ENCODE data around the gene CT47C1.
A peak's percentile ranks its signal among the peaks of the same experiment; 100 is the strongest.
"Not testable (repeated sequence)": the region's sequence is repeated elsewhere in the genome, so short reads cannot be mapped to it uniquely, and the experiment has no call there.

Gene CT47C1

GRCh38 chrX:119072744-119073143, at the start of gene CT47C1:
Gene CT47C1 (plus strand): TSS chrX:119072993. CDS start chrX:119073226, 233 bp downstream.
- DNase-seq: no peak

DNA sequence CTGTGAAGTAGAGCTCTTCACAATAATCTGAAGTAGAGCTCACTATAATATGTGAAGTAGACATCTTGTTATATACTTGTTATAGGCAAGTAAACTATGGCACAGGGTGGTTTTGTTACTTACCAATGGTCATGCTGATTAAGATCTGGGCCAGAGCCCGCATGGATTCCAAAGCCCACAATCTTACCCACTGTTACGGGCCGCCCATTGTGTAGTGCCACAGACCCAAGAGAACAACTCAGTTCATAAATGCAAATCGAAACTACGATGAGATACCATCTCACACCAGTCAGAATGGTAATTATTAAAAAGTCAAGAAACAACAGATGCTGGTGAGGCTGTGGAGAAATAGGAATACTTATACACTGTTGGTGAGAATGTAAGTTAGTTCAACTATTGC, 46.9 kb upstream of the CT47C1 start:
- no peak for DNase-seq

DNA sequence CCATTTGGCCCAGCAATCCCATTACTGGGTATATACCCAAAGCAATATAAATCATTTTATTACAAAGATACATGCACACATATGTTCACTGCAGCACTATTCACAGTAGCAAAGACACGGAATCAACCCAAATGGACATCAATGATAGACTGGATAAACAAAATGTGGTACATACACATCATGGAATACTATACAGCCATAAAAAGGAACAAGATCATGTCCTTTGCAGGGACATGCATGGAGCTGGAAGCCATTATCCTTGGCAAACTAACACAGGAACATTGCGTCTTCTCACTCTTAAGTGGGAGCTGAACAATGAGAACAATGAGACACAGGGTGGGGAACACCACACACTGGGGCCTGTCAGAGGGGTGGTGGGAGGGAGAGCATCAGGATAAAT, 46.4 kb upstream of the CT47C1 start:
- not testable (repeated sequence) for DNase-seq

GRCh38 chrX:119027960-119028732, 44.6 kb upstream of the CT47C1 start:
- not testable (repeated sequence) for DNase-seq

- no peak for DNase-seq
Observed at GRCh38 chrX:119028733-119029330, 44.0 kb upstream of the CT47C1 start.

DNA sequence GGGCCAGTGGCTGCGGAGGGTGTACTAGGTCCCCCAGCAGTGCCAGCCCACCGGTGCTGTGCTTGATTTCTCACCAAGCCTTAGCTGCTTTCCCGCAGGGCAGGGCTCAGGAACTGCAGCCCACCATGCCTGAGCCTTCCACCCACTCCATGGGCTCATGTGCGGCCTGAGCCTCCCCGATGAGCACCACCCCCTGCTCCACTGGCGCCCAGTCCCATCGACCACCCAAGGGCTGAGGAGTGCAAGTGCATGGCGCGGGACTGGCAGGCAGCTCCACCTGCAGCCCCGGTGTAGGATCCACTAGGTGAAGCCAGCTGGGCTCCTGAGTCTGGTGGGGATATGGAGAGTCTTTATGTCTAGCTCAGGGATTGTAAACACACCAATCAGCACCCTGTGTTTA, 43.1 kb upstream of the CT47C1 start:
- DNase-seq: not testable (repeated sequence)

GRCh38 chrX:119030990-119031389, 41.8 kb upstream of the CT47C1 start:
- DNase-seq: no peak

- no peak for DNase-seq
Observed at GRCh38 chrX:119036107-119037029, 36.4 kb upstream of the CT47C1 start.

DNA sequence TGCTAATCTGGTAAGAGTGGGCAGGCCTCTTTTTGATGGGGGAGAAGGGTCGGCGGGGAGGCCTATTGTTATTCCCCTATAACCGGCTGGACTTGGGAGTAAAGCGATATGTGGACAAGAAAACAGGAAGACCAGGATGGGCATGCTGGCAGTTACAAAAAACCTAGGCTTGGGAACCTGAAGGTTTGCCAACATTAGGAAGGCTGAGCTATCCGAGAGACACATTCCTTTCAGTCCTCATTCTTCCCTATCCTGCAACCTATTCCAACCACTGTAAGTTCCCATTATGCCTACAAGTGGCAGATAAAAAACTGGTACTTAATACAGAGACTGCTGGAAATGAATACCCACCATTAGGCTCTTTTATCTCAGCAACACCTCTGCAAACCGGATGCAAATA, 32.4 kb upstream of the CT47C1 start:
- DNase-seq: no peak

DNA sequence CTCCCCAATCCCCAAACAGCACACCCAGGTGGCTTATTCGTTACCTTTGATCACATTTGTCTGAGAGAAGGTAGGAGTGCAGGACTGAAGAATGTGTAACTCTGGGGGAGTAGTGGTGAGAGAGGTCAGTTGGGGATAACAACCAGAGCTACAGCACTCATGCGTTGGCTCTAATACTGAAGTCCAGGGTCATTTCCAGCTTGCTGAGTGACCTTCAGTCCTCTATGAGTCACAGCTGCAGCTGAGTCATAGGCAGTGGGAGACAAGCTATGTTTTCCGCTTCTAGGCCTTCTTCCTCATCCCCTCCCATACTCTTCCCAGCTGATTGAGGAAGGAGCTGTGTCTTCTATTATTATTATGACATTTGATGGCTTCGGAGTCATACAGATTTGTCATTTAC, 31.6 kb upstream of the CT47C1 start:
- no peak for DNase-seq

DNA sequence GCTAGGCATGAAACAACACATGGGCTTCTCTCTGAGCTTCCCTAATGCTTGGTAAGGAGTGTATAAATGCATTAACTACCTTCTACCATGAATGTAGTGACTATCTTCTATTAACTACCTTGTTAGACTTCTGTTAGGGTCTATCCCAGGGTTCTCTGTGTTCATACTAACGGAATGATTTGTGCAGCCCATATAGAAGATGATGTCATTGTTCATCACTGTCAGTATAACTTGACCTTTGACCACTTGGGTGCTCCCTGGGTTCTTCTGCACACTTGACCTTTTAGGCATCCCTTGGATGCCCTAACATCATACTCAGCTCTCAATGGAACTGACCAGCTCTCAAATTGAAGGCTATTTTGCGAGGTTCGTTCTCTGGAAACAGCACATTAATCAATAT, 30.8 kb upstream of the CT47C1 start:
- DNase-seq: no peak

GRCh38 chrX:119042996-119043395, 29.8 kb upstream of the CT47C1 start:
- no peak for DNase-seq

DNA sequence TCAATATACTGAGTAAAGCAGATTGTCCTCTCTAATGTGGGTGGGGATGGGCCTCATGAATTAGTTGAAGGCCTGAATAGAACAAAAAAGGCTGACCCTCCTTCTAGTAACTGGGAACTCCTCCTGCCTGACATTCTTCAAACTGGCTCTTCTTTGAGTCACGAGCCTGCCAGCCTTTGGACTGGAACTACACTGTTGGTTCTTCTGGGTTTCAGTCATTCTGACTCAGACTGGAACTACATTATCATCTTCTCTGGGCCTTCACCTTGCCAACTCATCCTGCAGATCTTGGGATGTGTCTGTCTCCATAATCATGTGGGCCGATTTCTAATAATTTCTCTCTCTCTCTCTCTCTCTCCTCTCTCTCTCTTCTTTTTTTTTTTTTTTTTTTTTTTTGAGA, 26.9 kb upstream of the CT47C1 start:
- no peak for DNase-seq

DNA sequence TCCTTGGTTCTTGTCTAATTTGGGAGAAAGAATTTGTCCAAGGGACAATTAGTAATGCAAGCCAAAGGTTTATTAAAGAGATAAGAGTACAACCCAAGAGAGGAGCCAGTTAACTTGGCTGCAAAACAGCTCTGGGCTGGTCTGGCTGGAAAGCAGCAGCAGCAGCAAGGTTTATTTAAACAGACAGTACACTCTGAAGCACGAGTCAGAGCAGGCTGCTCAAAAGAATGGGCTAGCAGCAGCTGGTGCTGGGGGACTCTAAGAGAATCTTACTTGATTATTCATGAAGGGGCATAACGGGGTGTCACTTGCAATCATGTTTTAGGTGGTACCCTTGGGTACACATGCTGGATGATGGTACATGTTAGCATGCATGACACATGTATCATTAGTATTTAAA, 17.1 kb upstream of the CT47C1 start:
- no peak for DNase-seq

DNA sequence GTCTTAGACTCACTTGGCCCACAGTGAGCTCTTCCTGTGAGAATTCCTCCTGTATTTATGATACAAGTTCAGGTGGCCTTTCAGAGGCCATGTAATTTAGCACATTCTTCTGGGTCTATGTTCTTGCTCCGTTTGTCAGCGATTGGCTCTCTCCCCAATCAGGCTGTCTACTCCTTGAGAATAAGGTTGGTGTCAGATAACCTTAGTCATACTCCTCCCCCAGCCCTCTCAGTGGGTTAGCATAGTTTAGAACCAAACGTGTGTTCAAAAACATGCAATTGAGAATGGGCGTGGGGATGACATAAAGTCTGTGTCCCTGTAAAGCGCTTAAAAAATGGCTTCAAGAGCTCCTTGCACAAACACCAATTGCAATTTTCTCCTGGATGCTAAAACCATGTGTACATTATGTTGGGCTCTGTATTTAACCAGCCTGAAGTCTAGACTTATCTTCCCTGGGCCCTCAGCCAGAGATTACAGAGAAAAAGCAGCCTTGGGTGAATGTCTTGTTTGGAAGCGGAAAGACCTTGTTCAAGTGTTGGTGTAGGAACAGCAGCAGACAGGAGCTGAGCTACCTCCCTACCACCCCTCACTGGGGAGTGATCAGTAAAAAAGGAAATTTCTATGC, 9.9 kb upstream of the CT47C1 start:
- DNase-seq: peak; percentile 2

GRCh38 chrX:119063428-119063827, 9.4 kb upstream of the CT47C1 start:
- no peak for DNase-seq

- DNase-seq: peak; percentile 24
Observed at GRCh38 chrX:119067023-119067739, 5.6 kb upstream of the CT47C1 start.

GRCh38 chrX:119069128-119069527, 3.7 kb upstream of the CT47C1 start:
- no peak for DNase-seq

GRCh38 chrX:119069762-119070161, 3.0 kb upstream of the CT47C1 start:
- DNase-seq: no peak

DNA sequence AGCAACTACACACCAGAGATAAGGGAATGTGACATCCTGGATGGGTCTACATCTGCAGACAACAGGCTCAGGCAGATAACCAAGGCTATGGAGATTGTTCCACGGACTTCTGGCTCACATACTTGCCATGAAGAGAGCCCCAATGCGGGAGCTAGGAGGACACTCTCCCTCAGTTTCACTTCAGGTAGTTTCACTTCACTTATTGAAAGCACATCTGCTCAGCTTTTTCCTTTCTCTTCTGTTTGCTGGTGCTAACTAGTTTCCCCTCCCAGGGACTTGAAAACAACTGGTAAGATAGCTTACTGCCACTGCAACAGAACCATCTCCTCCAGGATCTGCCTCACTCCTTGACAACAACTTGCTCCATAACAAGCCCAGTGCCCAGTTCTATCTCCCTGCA, 1.4 kb upstream of the CT47C1 start:
- no peak for DNase-seq

DNA sequence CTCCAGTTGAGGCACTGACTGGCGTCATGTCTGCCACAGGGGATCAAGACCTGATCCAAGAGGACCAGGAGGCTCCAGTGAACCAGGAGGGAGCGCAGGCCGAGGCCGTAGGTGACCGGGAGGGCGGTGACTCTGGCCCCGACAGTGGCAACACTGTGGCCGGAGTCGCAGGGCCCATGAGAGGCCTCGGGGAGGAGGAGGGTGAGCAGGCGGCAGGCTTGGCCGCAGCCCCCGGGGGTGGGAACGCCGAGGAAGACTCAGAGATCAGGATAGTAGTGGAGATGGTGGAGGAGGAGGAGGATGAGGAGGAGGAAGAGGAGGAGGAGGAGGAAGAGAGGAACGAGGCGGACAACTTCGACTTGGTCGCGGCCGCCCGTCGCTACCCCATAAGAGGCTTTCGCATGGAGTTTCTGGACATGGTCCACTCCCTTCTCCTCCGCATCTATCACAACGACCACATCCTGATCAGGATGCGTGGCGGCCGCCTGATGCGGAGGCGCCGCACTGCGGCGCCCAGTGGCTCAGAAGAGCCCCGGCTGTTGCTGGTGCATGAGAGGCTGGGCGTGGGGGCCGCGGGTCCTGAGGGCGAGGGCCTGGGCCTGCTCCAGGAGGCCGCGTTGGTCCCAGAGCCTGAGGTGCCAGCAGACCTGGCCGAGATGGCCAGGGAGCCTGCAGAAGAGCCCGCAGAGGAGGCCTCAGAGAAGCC, 560 bp downstream of the CT47C1 start:
- no peak for DNase-seq

GRCh38 chrX:119073911-119074310, 1.1 kb downstream of the CT47C1 start:
- no peak for DNase-seq
